IMR-90 (cell line): ENCODE results near the gene RSRC1.

Source experiments
- BHLHE40 ChIP-seq: fragments of 150-350 bp; IDR thresholded peaks from 2 replicates; pipeline ENCODE4 v1.6.1; 2016; ENCODE audit warnings: mild to moderate bottlenecking, low read depth, low read length
- CEBPB ChIP-seq: IDR thresholded peaks from 2 replicates; pipeline ENCODE4 v1.6.1; 2012; ENCODE audit warnings: low read depth, low read length, improper control_type of control experiment
- FOS ChIP-seq: fragments of 150-350 bp; IDR thresholded peaks from 2 replicates; pipeline ENCODE4 v1.6.1; 2016; ENCODE audit warnings: low read depth, low read length
- MAFK ChIP-seq: IDR thresholded peaks from 2 replicates; pipeline ENCODE4 v1.6.1; 2012; ENCODE audit warnings: low read depth, low read length, improper control_type of control experiment
- MAZ ChIP-seq: IDR thresholded peaks from 2 replicates; pipeline ENCODE4 v1.6.1; 2012; ENCODE audit warnings: low read depth, mild to moderate bottlenecking, low read length, improper control_type of control experiment, moderate library complexity, borderline replicate concordance
- MXI1 ChIP-seq: IDR thresholded peaks from 2 replicates; pipeline ENCODE4 v1.6.1; 2012; ENCODE audit warnings: low read depth, mild to moderate bottlenecking, low read length, moderate library complexity, borderline replicate concordance
- NFE2L2 ChIP-seq: fragments of 150-350 bp; IDR thresholded peaks from 2 replicates; pipeline ENCODE4 v1.6.1; 2016; ENCODE audit warnings: low read depth, mild to moderate bottlenecking, low read length
- POLR2A ChIP-seq: IDR thresholded peaks from 2 replicates; pipeline ENCODE4 v1.6.1; 2012; ENCODE audit warnings: mild to moderate bottlenecking, low read depth, low read length
- RCOR1 ChIP-seq: IDR thresholded peaks from 2 replicates; pipeline ENCODE4 v1.6.1; 2012; ENCODE audit warnings: mild to moderate bottlenecking, low read length, improper control_type of control experiment; ENCODE audit not compliant: insufficient replicate concordance
- RFX5 ChIP-seq: IDR thresholded peaks from 2 replicates; pipeline ENCODE4 v1.8.0; 2012; ENCODE audit warnings: low read depth, mild to moderate bottlenecking, low read length, moderate library complexity
- SMC3 ChIP-seq: fragments of 150-350 bp; IDR thresholded peaks from 2 replicates; pipeline ENCODE4 v1.6.1; 2016; ENCODE audit warnings: low read depth, mild to moderate bottlenecking, antibody characterized with exemption, low read length, moderate library complexity
- USF2 ChIP-seq: fragments of 150-350 bp; IDR thresholded peaks from 2 replicates; pipeline ENCODE4 v1.6.1; 2017; ENCODE audit warnings: mild to moderate bottlenecking, antibody characterized with exemption, low read length, low read depth
- TF ChIP-seq, protein P1 (sequence below): conservative IDR thresholded peaks from 2 replicates; pipeline ENCODE4 v1.5.1; 2012; ENCODE audit warnings: mild to moderate bottlenecking, low read depth, low read length, improper control_type of control experiment
- TF ChIP-seq, protein P2 (sequence below): fragments of 150-350 bp; IDR thresholded peaks from 2 replicates; pipeline ENCODE4 v1.6.1; 2016; ENCODE audit warnings: low read depth, mild to moderate bottlenecking, low read length, moderate library complexity, borderline replicate concordance

- TF ChIP-seq MAZ, result no peak
- no peak for TF ChIP-seq POLR2A
- TF ChIP-seq SMC3, result no peak
- no peak for TF ChIP-seq RFX5
- TF ChIP-seq, protein P1, sequence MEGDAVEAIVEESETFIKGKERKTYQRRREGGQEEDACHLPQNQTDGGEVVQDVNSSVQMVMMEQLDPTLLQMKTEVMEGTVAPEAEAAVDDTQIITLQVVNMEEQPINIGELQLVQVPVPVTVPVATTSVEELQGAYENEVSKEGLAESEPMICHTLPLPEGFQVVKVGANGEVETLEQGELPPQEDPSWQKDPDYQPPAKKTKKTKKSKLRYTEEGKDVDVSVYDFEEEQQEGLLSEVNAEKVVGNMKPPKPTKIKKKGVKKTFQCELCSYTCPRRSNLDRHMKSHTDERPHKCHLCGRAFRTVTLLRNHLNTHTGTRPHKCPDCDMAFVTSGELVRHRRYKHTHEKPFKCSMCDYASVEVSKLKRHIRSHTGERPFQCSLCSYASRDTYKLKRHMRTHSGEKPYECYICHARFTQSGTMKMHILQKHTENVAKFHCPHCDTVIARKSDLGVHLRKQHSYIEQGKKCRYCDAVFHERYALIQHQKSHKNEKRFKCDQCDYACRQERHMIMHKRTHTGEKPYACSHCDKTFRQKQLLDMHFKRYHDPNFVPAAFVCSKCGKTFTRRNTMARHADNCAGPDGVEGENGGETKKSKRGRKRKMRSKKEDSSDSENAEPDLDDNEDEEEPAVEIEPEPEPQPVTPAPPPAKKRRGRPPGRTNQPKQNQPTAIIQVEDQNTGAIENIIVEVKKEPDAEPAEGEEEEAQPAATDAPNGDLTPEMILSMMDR, result no peak
- no peak for TF ChIP-seq NFE2L2
- TF ChIP-seq FOS, result no peak
- no peak for TF ChIP-seq USF2
- TF ChIP-seq, protein P2, sequence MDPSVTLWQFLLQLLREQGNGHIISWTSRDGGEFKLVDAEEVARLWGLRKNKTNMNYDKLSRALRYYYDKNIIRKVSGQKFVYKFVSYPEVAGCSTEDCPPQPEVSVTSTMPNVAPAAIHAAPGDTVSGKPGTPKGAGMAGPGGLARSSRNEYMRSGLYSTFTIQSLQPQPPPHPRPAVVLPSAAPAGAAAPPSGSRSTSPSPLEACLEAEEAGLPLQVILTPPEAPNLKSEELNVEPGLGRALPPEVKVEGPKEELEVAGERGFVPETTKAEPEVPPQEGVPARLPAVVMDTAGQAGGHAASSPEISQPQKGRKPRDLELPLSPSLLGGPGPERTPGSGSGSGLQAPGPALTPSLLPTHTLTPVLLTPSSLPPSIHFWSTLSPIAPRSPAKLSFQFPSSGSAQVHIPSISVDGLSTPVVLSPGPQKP, result no peak
- no peak for TF ChIP-seq RCOR1
- TF ChIP-seq CEBPB, result no peak
- TF ChIP-seq MAFK, result no peak
- TF ChIP-seq MXI1, result no peak
- TF ChIP-seq BHLHE40, result no peak
These were observed 451.1 kb downstream of the RSRC1 start for GRCh38 chr3:158560979-158561378.
